Measurements from ENCODE around the gene OR10G7. TPM values are rescaled to one million over a fixed set of nuclear protein-coding genes. Genes with fewer than 3 reads are reported as not detected.
"Not testable (repeated sequence)": the region's sequence is repeated elsewhere in the genome, so short reads cannot be mapped to it uniquely, and the experiment has no call there.

OR10G7 gene
- total RNA-seq, 1 experiment from 2014 or later, result not detected

DNA sequence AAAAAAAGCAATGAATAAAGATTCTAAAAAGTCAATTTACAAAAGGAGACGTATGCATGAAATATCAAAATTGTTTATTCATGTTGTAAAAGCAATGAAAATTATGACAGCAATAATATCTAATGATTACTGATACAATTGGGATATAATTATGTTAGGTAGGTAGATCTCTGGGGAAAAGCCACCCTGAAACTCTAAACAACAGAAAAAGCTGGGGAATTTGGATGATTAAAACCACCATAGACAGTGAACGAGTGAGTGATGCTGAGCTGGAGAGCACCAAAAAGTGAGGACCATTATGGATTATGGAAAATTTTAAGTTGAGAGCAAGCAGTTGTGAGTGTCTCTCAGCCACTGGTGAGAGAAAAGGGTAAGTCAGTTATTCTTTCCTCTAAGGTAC is 14.6 kb downstream of the OR10G7 start, which contains the start of gene OR10G8:
Gene OR10G8 (plus strand): TSS at position 301 of the 400 bp plus-strand sequence. CDS start 2,825 bp downstream, outside the sequence.
- ChIA-PET CTCF (no interaction called here), POLR2A (no interaction called here)
- TF ChIP-seq, protein P1, sequence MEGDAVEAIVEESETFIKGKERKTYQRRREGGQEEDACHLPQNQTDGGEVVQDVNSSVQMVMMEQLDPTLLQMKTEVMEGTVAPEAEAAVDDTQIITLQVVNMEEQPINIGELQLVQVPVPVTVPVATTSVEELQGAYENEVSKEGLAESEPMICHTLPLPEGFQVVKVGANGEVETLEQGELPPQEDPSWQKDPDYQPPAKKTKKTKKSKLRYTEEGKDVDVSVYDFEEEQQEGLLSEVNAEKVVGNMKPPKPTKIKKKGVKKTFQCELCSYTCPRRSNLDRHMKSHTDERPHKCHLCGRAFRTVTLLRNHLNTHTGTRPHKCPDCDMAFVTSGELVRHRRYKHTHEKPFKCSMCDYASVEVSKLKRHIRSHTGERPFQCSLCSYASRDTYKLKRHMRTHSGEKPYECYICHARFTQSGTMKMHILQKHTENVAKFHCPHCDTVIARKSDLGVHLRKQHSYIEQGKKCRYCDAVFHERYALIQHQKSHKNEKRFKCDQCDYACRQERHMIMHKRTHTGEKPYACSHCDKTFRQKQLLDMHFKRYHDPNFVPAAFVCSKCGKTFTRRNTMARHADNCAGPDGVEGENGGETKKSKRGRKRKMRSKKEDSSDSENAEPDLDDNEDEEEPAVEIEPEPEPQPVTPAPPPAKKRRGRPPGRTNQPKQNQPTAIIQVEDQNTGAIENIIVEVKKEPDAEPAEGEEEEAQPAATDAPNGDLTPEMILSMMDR (IDR thresholded peaks at IDR 0.05), result no peak
- TF ChIP-seq, protein P2, sequence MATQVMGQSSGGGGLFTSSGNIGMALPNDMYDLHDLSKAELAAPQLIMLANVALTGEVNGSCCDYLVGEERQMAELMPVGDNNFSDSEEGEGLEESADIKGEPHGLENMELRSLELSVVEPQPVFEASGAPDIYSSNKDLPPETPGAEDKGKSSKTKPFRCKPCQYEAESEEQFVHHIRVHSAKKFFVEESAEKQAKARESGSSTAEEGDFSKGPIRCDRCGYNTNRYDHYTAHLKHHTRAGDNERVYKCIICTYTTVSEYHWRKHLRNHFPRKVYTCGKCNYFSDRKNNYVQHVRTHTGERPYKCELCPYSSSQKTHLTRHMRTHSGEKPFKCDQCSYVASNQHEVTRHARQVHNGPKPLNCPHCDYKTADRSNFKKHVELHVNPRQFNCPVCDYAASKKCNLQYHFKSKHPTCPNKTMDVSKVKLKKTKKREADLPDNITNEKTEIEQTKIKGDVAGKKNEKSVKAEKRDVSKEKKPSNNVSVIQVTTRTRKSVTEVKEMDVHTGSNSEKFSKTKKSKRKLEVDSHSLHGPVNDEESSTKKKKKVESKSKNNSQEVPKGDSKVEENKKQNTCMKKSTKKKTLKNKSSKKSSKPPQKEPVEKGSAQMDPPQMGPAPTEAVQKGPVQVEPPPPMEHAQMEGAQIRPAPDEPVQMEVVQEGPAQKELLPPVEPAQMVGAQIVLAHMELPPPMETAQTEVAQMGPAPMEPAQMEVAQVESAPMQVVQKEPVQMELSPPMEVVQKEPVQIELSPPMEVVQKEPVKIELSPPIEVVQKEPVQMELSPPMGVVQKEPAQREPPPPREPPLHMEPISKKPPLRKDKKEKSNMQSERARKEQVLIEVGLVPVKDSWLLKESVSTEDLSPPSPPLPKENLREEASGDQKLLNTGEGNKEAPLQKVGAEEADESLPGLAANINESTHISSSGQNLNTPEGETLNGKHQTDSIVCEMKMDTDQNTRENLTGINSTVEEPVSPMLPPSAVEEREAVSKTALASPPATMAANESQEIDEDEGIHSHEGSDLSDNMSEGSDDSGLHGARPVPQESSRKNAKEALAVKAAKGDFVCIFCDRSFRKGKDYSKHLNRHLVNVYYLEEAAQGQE (IDR thresholded peaks at IDR 0.05; ENCODE audit: insufficient read depth in 1 of 2, low read depth in 2 of 2, low read length in 1 of 2), result no peak
- TF ChIP-seq TCF7L2 (IDR thresholded peaks at IDR 0.05; ENCODE audit: low read depth, low read length), result no peak
- no peak for TF ChIP-seq POLR2AphosphoS5 (IDR thresholded peaks at IDR 0.05; ENCODE audit: low read depth, low read length)
- TF ChIP-seq SIN3A (IDR thresholded peaks at IDR 0.05; ENCODE audit: borderline replicate concordance, insufficient read depth, low read depth, low read length), result no peak
- no peaks in the 10 kb centered on the region for H3K36me3 ChIP-seq (ENCODE audit: control insufficient read depth, insufficient read depth, low read length)
- H3K4me3 ChIP-seq (ENCODE audit: low read depth in 2 of 2, low read length in 2 of 2), result no peak within 1 kb of the TSS
- no peak for DNase-seq (ENCODE audit: low read depth, low spot score)
- in situ Hi-C loops (cut with HindIII; ENCODE audit: low pct_unique_long_range_greater_than_20kb, low sequenced_read_pairs) (no loop called here), intact Hi-C loops (cut with micrococcal nuclease; ENCODE audit: unreplicated experiment) (no loop called here)
- no TSS peak for BruUV-seq (replicated peaks)
- no peaks in the 10 kb centered on the region for H3K27me3 ChIP-seq (ENCODE audit: control insufficient read depth, insufficient read depth, low read length)
- no peak for ATAC-seq
- no peaks in the 10 kb centered on the region for H3K4me1 ChIP-seq (ENCODE audit: control insufficient read depth, insufficient read depth, low read length)
- H3K27ac ChIP-seq (ENCODE audit: low read length), result no peak within 1 kb of the TSS
- no peaks in the 10 kb centered on the region for H3K9me3 ChIP-seq (ENCODE audit: control insufficient read depth, insufficient read depth, low read depth, low read length)

DNA sequence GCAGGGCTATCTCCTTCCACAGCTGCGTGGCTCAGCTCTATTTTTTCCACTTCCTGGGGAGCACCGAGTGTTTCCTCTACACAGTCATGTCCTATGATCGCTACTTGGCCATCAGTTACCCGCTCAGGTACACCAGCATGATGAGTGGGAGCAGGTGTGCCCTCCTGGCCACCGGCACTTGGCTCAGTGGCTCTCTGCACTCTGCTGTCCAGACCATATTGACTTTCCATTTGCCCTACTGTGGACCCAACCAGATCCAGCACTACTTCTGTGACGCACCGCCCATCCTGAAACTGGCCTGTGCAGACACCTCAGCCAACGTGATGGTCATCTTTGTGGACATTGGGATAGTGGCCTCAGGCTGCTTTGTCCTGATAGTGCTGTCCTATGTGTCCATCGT is 25.3 kb downstream of the OR10G7 start:
- POLR2A ChIA-PET; H3K27ac ChIP-seq (ENCODE audit: low read length); H3K4me1 ChIP-seq (ENCODE audit: control insufficient read depth, insufficient read depth, low read length); ATAC-seq; H3K36me3 ChIP-seq (ENCODE audit: control insufficient read depth, insufficient read depth, low read length); H3K4me3 ChIP-seq (ENCODE audit: low read depth in 2 of 2, low read length in 2 of 2); CTCF ChIA-PET; intact Hi-C loops (cut with micrococcal nuclease; ENCODE audit: unreplicated experiment); in situ Hi-C loops (cut with HindIII; ENCODE audit: low pct_unique_long_range_greater_than_20kb, low sequenced_read_pairs); BruUV-seq (replicated peaks); DNase-seq (ENCODE audit: low read depth, low spot score); H3K9me3 ChIP-seq (ENCODE audit: control insufficient read depth, insufficient read depth, low read depth, low read length); H3K27me3 ChIP-seq (ENCODE audit: control insufficient read depth, insufficient read depth, low read length): not testable (repeated sequence)

DNA sequence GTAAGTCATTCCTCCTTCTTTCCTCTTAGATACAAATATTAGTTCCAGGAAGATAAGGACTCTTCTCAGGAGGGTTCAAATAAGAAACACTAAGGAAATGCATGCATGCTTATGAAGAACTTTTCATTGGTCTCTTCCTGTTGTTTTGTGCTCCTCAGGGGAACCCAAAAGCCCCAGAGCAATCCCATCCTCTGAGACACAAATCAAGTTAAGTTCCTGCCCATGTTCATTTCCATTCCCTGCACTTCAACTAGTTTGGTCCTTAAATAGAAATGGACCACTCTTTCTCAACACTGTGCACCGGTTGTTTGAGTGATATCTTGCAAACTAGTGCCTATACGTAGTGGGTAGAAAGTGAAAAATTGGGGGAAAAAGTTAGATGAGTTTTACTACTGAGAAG is 28.4 kb downstream of the OR10G7 start, which contains the start of gene OR10G4:
Gene OR10G4 (plus strand): TSS at position 301 of the 400 bp plus-strand sequence. CDS start 2,578 bp downstream, outside the sequence.
- no peak for TF ChIP-seq SIN3A (IDR thresholded peaks at IDR 0.05; ENCODE audit: borderline replicate concordance, insufficient read depth, low read depth, low read length)
- TF ChIP-seq, protein P1 (IDR thresholded peaks at IDR 0.05), result no peak
- TF ChIP-seq POLR2AphosphoS5 (IDR thresholded peaks at IDR 0.05; ENCODE audit: low read depth, low read length), result no peak
- TF ChIP-seq, protein P2 (IDR thresholded peaks at IDR 0.05; ENCODE audit: insufficient read depth in 1 of 2, low read depth in 2 of 2, low read length in 1 of 2), result no peak
- no peak for TF ChIP-seq TCF7L2 (IDR thresholded peaks at IDR 0.05; ENCODE audit: low read depth, low read length)
- no peaks in the 10 kb centered on the region for H3K9me3 ChIP-seq (ENCODE audit: control insufficient read depth, insufficient read depth, low read depth, low read length)
- in situ Hi-C loops (cut with HindIII; ENCODE audit: low pct_unique_long_range_greater_than_20kb, low sequenced_read_pairs) (no loop called here), intact Hi-C loops (cut with micrococcal nuclease; ENCODE audit: unreplicated experiment) (no loop called here)
- H3K36me3 ChIP-seq (ENCODE audit: control insufficient read depth, insufficient read depth, low read length), result no peaks in the 10 kb centered on the region
- no TSS peak for BruUV-seq (replicated peaks)
- DNase-seq (ENCODE audit: low read depth, low spot score) (no peak), ATAC-seq (no peak)
- no peaks in the 10 kb centered on the region for H3K4me1 ChIP-seq (ENCODE audit: control insufficient read depth, insufficient read depth, low read length)
- POLR2A ChIA-PET, result no interaction called here
- CTCF ChIA-PET, result no interaction called here
- no peak within 1 kb of the TSS for H3K4me3 ChIP-seq (ENCODE audit: low read depth in 2 of 2, low read length in 2 of 2)
- no peak within 1 kb of the TSS for H3K27ac ChIP-seq (ENCODE audit: low read length)
- H3K27me3 ChIP-seq (ENCODE audit: control insufficient read depth, insufficient read depth, low read length), result no peaks in the 10 kb centered on the region

Data from Panc1 (cell line).